Astrocyte (in vitro differentiated cells and primary cell): Measurements from ENCODE around the gene SENP1.

Source experiments
- EZH2 ChIP-seq: IDR thresholded peaks from 2 replicates; pipeline ENCODE4 v1.6.1; 2012; ENCODE audit warnings: mild to moderate bottlenecking, low read length, inconsistent platforms; ENCODE audit not compliant: insufficient read depth
- TF ChIP-seq, protein P1 (sequence below): IDR thresholded peaks from 2 replicates; pipeline ENCODE4 v1.5.1; 2011; ENCODE audit warnings: low read depth, mild to moderate bottlenecking, inconsistent platforms, low read length, moderate library complexity; ENCODE audit not compliant: insufficient read depth

DNA sequence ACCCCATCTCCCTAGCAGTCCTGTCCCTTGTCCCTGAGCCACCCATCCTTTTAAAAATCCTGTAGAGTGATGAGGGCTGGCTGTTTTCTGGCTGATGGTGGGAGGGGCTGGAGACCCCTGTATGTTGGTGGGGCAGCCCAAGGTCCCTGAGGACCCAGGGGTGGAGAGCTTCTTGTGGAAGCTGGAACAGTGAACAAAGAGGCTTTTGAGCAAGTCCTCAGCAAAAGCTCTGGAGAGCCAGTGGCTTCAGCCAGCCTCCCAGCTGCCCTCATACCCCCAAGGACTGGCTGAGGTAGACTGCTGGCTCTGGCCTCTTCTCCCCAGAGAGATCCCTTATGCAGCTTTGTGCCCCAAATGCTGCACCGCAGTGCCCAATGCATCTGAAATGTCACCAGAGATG is 72.4 kb downstream of the SENP1 start:
- TF ChIP-seq, protein P1, sequence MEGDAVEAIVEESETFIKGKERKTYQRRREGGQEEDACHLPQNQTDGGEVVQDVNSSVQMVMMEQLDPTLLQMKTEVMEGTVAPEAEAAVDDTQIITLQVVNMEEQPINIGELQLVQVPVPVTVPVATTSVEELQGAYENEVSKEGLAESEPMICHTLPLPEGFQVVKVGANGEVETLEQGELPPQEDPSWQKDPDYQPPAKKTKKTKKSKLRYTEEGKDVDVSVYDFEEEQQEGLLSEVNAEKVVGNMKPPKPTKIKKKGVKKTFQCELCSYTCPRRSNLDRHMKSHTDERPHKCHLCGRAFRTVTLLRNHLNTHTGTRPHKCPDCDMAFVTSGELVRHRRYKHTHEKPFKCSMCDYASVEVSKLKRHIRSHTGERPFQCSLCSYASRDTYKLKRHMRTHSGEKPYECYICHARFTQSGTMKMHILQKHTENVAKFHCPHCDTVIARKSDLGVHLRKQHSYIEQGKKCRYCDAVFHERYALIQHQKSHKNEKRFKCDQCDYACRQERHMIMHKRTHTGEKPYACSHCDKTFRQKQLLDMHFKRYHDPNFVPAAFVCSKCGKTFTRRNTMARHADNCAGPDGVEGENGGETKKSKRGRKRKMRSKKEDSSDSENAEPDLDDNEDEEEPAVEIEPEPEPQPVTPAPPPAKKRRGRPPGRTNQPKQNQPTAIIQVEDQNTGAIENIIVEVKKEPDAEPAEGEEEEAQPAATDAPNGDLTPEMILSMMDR = no peak
- no peak for TF ChIP-seq EZH2
